CD8-positive, alpha-beta memory T cell (primary cell): ENCODE data around the gene CDC25C. TPM values are rescaled to one million over a fixed set of nuclear protein-coding genes. Genes with fewer than 3 reads are reported as not detected.

Experiments used
- CTCF ChIA-PET: fragments of 350-600 bp; sonication (Branson Sonifier 250); formaldehyde crosslinking; loops from one replicate; lab custom pipeline; 2021; ENCODE audit warnings: antibody characterized with exemption; lab: Charles Lee
- POLR2A ChIA-PET: fragments of 350-600 bp; sonication (Branson Sonifier 250); formaldehyde crosslinking; loops from one replicate; lab custom pipeline; 2021; ENCODE audit warnings: antibody characterized with exemption; lab: Charles Lee
- DNase-seq, 5 donors: peaks; one replicate each; pipeline versions ENCODE4 v3.0.0 to v3.0.0-alpha.2; 2020 to 2022; ENCODE audit warnings: mixed read lengths in 1 of 5
- H3K27ac ChIP-seq: one replicate; pipeline ENCODE4 v1.7.0; 2013; ENCODE audit warnings: low read depth, mild to moderate bottlenecking, low read length, moderate library complexity
- H3K27me3 ChIP-seq: 2 replicates; pipeline ENCODE4 v1.7.0; 2013; ENCODE audit warnings: low read length, mild to moderate bottlenecking; ENCODE audit not compliant: insufficient read depth, poor library complexity, severe bottlenecking
- H3K36me3 ChIP-seq: 2 replicates; pipeline ENCODE4 v1.7.0; 2013; ENCODE audit warnings: mild to moderate bottlenecking, low read length, moderate library complexity; ENCODE audit not compliant: insufficient read depth
- H3K4me1 ChIP-seq: 2 replicates; pipeline ENCODE4 v1.7.0; 2013; ENCODE audit warnings: mild to moderate bottlenecking, low read length, moderate library complexity; ENCODE audit not compliant: insufficient read depth
- H3K4me3 ChIP-seq: 2 replicates; pipeline ENCODE4 v1.7.0; 2013; ENCODE audit warnings: mild to moderate bottlenecking, low read length
- H3K9me3 ChIP-seq: 2 replicates; pipeline ENCODE4 v1.7.0; 2013; ENCODE audit warnings: mild to moderate bottlenecking, low read length
- H3K27ac Mint-ChIP-seq, 8 donors: one replicate each; pipeline ENCODE4 v1.8.0; 2020 to 2021; ENCODE audit warnings: mixed read lengths in 8 of 8, mild to moderate bottlenecking in 6 of 8, inconsistent platforms in 3 of 8, moderate library complexity in 3 of 8
- H3K27me3 Mint-ChIP-seq, 2 donors: one replicate each; pipeline ENCODE4 v1.8.0; 2020 to 2021; ENCODE audit warnings: mixed read lengths in 2 of 2, mild to moderate bottlenecking in 1 of 2, moderate library complexity in 1 of 2
- H3K36me3 Mint-ChIP-seq, 3 donors: one replicate each; pipeline ENCODE4 v1.8.0; 2020 to 2021; ENCODE audit warnings: mixed read lengths in 3 of 3, inconsistent platforms in 1 of 3, mild to moderate bottlenecking in 1 of 3
- H3K4me1 Mint-ChIP-seq, 3 donors: one replicate each; pipeline ENCODE4 v1.8.0; 2020 to 2021; ENCODE audit warnings: mixed read lengths in 3 of 3, inconsistent platforms in 1 of 3, mild to moderate bottlenecking in 1 of 3
- H3K4me3 Mint-ChIP-seq, 7 donors: one replicate each; pipeline ENCODE4 v1.8.0; 2020 to 2021; ENCODE audit warnings: mixed read lengths in 7 of 7, mild to moderate bottlenecking in 6 of 7, moderate library complexity in 4 of 7, inconsistent platforms in 2 of 7
- H3K9me3 Mint-ChIP-seq, 5 donors: one replicate each; pipeline ENCODE4 v1.8.0; 2020 to 2022; ENCODE audit warnings: mixed read lengths in 5 of 5, mild to moderate bottlenecking in 3 of 5, moderate library complexity in 2 of 5, inconsistent platforms in 1 of 5
- polyA plus RNA-seq: library from polyadenylated mRNA; unstranded; fragments of 300-500 nt; fragmentation: Illumina TruSeq; gene quantifications from one replicate; pipeline ENCODE4 v1.2.3, GENCODE V29; 2021
- total RNA-seq, 2 experiments: library from RNA; stranded (reverse); gene quantifications; one replicate each; pipeline ENCODE4 v1.2.3, GENCODE V29; 2021

Gene CDC25C
- total and polyA plus RNA-seq, 3 experiments from 2014 or later = 4.3 to 5.3 TPM; not detected in 1

DNA sequence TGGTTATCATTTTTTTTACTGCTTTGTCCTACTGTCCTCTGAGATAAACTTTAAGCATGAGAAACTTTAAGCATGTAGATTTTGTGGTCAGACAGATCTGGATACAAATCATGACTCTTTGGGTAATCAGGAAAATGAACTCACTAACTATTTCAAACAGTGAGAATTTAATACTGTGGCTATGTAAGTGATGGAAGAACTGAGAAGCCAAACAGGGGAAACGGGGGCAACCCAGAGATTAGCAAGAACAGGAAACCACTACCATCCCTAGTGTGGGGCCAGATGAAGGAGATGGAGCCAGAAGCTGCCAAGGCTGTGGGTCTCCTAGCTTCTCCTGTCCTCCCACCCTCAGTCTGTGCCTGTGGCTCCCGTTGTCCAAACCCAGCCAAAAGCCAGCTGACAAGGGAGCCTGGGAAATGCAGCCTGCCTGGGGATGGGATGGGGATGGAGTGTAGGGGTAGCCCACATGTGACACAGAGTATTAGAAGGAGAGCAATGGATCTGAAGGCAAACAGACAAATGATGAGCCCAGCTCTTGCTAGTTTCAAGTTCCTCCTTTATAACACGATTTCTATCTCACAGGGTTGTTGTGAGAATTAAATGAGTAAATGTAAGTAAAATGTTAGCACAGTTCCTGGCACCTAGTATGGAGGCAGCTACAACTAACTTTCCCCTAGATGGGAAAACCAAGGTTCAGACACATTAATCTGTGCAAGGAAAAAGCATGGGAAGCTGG lies 90.8 kb downstream of the CDC25C start:
- no peaks in the 10 kb centered on the region for H3K36me3 ChIP-seq
- H3K36me3 Mint-ChIP-seq = no peaks in the 10 kb centered on the region
- H3K4me1 ChIP-seq = no peaks in the 10 kb centered on the region
- no peak overlapping the region for H3K27ac ChIP-seq
- no peaks in the 10 kb centered on the region for H3K9me3 Mint-ChIP-seq
- no peaks in the 10 kb centered on the region for H3K9me3 ChIP-seq
- peak overlapping the region in 1 of 8 donors; percentile 29 for H3K27ac Mint-ChIP-seq
- no peak overlapping the region for H3K4me3 ChIP-seq
- H3K27me3 ChIP-seq = peaks cover 33% of the 10 kb centered on the region
- H3K4me3 Mint-ChIP-seq = peak overlapping the region in 2 of 7 donors; percentile 41 to 57
- POLR2A ChIA-PET = interaction anchor here (0.6 kb wide), 1 partner anchor 194 kb away, joined by 3 read pairs; no protein-coding TSS in a partner anchor
- CTCF ChIA-PET = no interaction called here
- peaks cover 38 to 61% of the 10 kb centered on the region in 2 donors for H3K27me3 Mint-ChIP-seq
- peaks cover 13 to 19% (median 13%) of the 10 kb centered on the region in 3 donors for H3K4me1 Mint-ChIP-seq
- DNase-seq = no peak

DNA sequence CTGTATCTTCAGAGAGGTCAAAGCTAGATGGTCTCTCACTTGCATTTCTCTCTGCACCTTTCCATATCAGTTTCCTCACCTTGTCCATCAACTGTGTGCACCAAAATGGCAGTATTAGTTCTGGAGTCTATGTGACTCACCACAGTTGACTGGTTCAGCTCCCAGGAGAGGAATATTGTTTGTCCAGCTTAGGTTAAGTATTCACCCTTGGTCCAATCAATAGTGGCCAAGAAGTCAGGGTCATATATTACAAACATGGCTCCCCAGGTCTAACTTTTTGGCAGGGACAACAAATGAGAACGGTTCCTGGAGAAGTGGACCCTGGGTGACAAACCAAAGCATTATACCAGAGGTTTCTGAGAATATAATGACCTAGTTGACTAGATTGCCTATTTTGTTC lies 93.6 kb downstream of the CDC25C start:
- peaks cover 35 to 50% of the 10 kb centered on the region in 2 donors for H3K27me3 Mint-ChIP-seq
- no peak overlapping the region for H3K4me3 ChIP-seq
- peaks cover 13 to 19% (median 13%) of the 10 kb centered on the region in 3 donors for H3K4me1 Mint-ChIP-seq
- no peak for DNase-seq
- no peaks in the 10 kb centered on the region for H3K4me1 ChIP-seq
- no peaks in the 10 kb centered on the region for H3K9me3 Mint-ChIP-seq
- no peak overlapping the region for H3K27ac Mint-ChIP-seq
- H3K9me3 ChIP-seq = no peaks in the 10 kb centered on the region
- peaks cover 33% of the 10 kb centered on the region for H3K27me3 ChIP-seq
- no peaks in the 10 kb centered on the region for H3K36me3 Mint-ChIP-seq
- no peak overlapping the region for H3K27ac ChIP-seq
- CTCF ChIA-PET = no interaction called here
- no peak overlapping the region for H3K4me3 Mint-ChIP-seq
- POLR2A ChIA-PET = no interaction called here
- no peaks in the 10 kb centered on the region for H3K36me3 ChIP-seq

Other genes with a start within 250 kb of the CDC25C start
- gene WNT8A, start 247.8 kb downstream of the CDC25C start, total RNA-seq = not detected
- gene WNT8A, start 247.8 kb downstream of the CDC25C start, polyA plus RNA-seq = not detected
- gene NME5, start 192.4 kb downstream of the CDC25C start, total RNA-seq = not detected
- gene NME5, start 192.4 kb downstream of the CDC25C start, polyA plus RNA-seq = not detected
- gene BRD8, start 153.2 kb downstream of the CDC25C start, total RNA-seq = 10 to 100 TPM; 62.6 to 64.8 TPM
- gene BRD8, start 153.2 kb downstream of the CDC25C start, polyA plus RNA-seq = 23.2 TPM
- 10 to 100 TPM; 27.2 to 29.3 TPM for gene KIF20A, start 152.7 kb downstream of the CDC25C start, total RNA-seq
- gene KIF20A, start 152.7 kb downstream of the CDC25C start, polyA plus RNA-seq = 0.13 TPM
- 10 to 100 TPM; 48.7 to 49.7 TPM for gene CDC23, start 118.5 kb downstream of the CDC25C start, total RNA-seq
- 21.9 TPM for gene CDC23, start 118.5 kb downstream of the CDC25C start, polyA plus RNA-seq
- gene GFRA3, start 57.2 kb downstream of the CDC25C start, total RNA-seq = not detected
- gene GFRA3, start 57.2 kb downstream of the CDC25C start, polyA plus RNA-seq = not detected
- gene FAM53C, start 6.5 kb upstream of the CDC25C start, total RNA-seq = 10 to 100 TPM; 29.5 to 32.2 TPM
- 20.6 TPM for gene FAM53C, start 6.5 kb upstream of the CDC25C start, polyA plus RNA-seq
- 10 to 100 TPM; 42.4 to 44.7 TPM for gene KDM3B, start 20.9 kb upstream of the CDC25C start, total RNA-seq
- gene KDM3B, start 20.9 kb upstream of the CDC25C start, polyA plus RNA-seq = 14.7 TPM
- 1 to 10 TPM; 5.0 to 6.6 TPM for gene REEP2, start 107.3 kb upstream of the CDC25C start, total RNA-seq
- gene REEP2, start 107.3 kb upstream of the CDC25C start, polyA plus RNA-seq = 0.24 TPM
- gene EGR1, start 133.7 kb upstream of the CDC25C start, total RNA-seq = 10 to 100 TPM; 11.8 to 12.2 TPM
- 0.99 TPM for gene EGR1, start 133.7 kb upstream of the CDC25C start, polyA plus RNA-seq
- gene ETF1, start 211.4 kb upstream of the CDC25C start, total RNA-seq = 100 to 1,000 TPM; 239 to 246 TPM
- 29.4 TPM for gene ETF1, start 211.4 kb upstream of the CDC25C start, polyA plus RNA-seq
- gene HSPA9, start 243.6 kb upstream of the CDC25C start, total RNA-seq = 100 to 1,000 TPM; 468 to 498 TPM
- 171 TPM for gene HSPA9, start 243.6 kb upstream of the CDC25C start, polyA plus RNA-seq